WTC11 (cell line): ENCODE data around the gene UIMC1. TPM values are rescaled to one million over a fixed set of nuclear protein-coding genes. Genes with fewer than 3 reads are reported as not detected.

ENCODE experiments used
- ATAC-seq: fragments of 200-7000 bp; cut with Tn5 transposase; 2 replicates; pipeline ENCODE4 v1.10.0; 2021; ENCODE audit warnings: mild to moderate bottlenecking, moderate library complexity
- CTCF ChIA-PET: fragments of 300-600 bp; sonication (Branson Sonifier 250); formaldehyde crosslinking; loops from one replicate; lab custom pipeline; 2021; ENCODE audit warnings: antibody characterized with exemption; lab: Charles Lee
- POLR2A ChIA-PET: fragments of 350-600 bp; sonication (Branson Sonifier 250); formaldehyde crosslinking; loops from one replicate; lab custom pipeline; 2021; ENCODE audit warnings: antibody characterized with exemption; lab: Charles Lee
- DNase-seq: peaks from one replicate; pipeline ENCODE4 v3.0.0; 2021; ENCODE audit warnings: low spot score
- H3K27ac Mint-ChIP-seq: 2 replicates; pipeline ENCODE4 v1.8.0; 2021; ENCODE audit warnings: mixed read lengths
- H3K27me3 Mint-ChIP-seq: 2 replicates; pipeline ENCODE4 v1.8.0; 2021; ENCODE audit warnings: low read depth, mild to moderate bottlenecking, moderate library complexity, mixed read lengths
- H3K36me3 Mint-ChIP-seq: 2 replicates; pipeline ENCODE4 v1.8.0; 2021; ENCODE audit warnings: mixed read lengths
- H3K4me1 Mint-ChIP-seq: 2 replicates; pipeline ENCODE4 v1.8.0; 2022; ENCODE audit warnings: mixed read lengths
- H3K4me3 Mint-ChIP-seq: 2 replicates; pipeline ENCODE4 v1.8.0; 2021; ENCODE audit warnings: mild to moderate bottlenecking, moderate library complexity, mixed read lengths
- H3K9me3 Mint-ChIP-seq: 2 replicates; pipeline ENCODE4 v1.8.0; 2021; ENCODE audit warnings: mixed read lengths
- IRF2 ChIP-seq: sonication (generic); formaldehyde crosslinking; IDR thresholded peaks from 2 replicates; pipeline ENCODE4 v1.8.0; 2022; ENCODE audit warnings: low read depth, missing genetic modification reagents, borderline replicate concordance
- NFE2L1 ChIP-seq: sonication (generic); formaldehyde crosslinking; IDR thresholded peaks from 2 replicates; pipeline ENCODE4 v1.8.1; 2023; ENCODE audit warnings: missing genetic modification reagents
- NR2C2 ChIP-seq: sonication (generic); formaldehyde crosslinking; IDR thresholded peaks from 2 replicates; pipeline ENCODE4 v1.8.0; 2022; ENCODE audit warnings: mild to moderate bottlenecking, missing genetic modification reagents
- PRRX2 ChIP-seq: fragments of 250-450 bp; sonication (Bioruptor Pico); IDR thresholded peaks from 2 replicates; pipeline ENCODE4 v1.8.0; 2021; ENCODE audit warnings: mild to moderate bottlenecking
- RORB ChIP-seq: fragments of 250-450 bp; sonication (Bioruptor Pico); IDR thresholded peaks from 2 replicates; pipeline ENCODE4 v1.9.0; 2021; ENCODE audit warnings: mild to moderate bottlenecking
- SMAD3 ChIP-seq: sonication (generic); formaldehyde crosslinking; IDR thresholded peaks from 2 replicates; pipeline ENCODE4 v1.8.0; 2022; ENCODE audit warnings: missing genetic modification reagents, mild to moderate bottlenecking, borderline replicate concordance
- SMAD4 ChIP-seq: sonication (generic); formaldehyde crosslinking; IDR thresholded peaks from 2 replicates; pipeline ENCODE4 v1.8.0; 2022; ENCODE audit warnings: mild to moderate bottlenecking, missing genetic modification reagents
- TCF7 ChIP-seq: sonication (generic); formaldehyde crosslinking; IDR thresholded peaks from 2 replicates; pipeline ENCODE4 v1.8.0; 2022; ENCODE audit warnings: mild to moderate bottlenecking, low read depth, missing genetic modification reagents, moderate library complexity
- TEAD1 ChIP-seq: sonication (generic); formaldehyde crosslinking; IDR thresholded peaks from 2 replicates; pipeline ENCODE4 v1.8.0; 2022; ENCODE audit warnings: mild to moderate bottlenecking, missing genetic modification reagents
- ZBTB21 ChIP-seq: sonication (generic); formaldehyde crosslinking; IDR thresholded peaks from 2 replicates; pipeline ENCODE4 v1.8.1; 2023; ENCODE audit warnings: mild to moderate bottlenecking, missing genetic modification reagents, borderline replicate concordance
- ZNF121 ChIP-seq: sonication (generic); formaldehyde crosslinking; IDR thresholded peaks from 2 replicates; pipeline ENCODE4 v1.8.0; 2023; ENCODE audit warnings: missing genetic modification reagents
- total RNA-seq: library from RNA; stranded (reverse); gene quantifications from 3 replicates; pipeline ENCODE4 v1.2.3, GENCODE V29; 2021
- TF ChIP-seq, protein P1 (sequence below): sonication (generic); formaldehyde crosslinking; IDR thresholded peaks from 2 replicates; pipeline ENCODE4 v1.8.1; 2023; ENCODE audit warnings: mild to moderate bottlenecking, missing genetic modification reagents
- TF ChIP-seq, protein P2 (sequence below): sonication (generic); formaldehyde crosslinking; IDR thresholded peaks from 2 replicates; pipeline ENCODE4 v1.8.0; 2022; ENCODE audit warnings: mild to moderate bottlenecking, missing genetic modification reagents
- TF ChIP-seq, protein P3 (sequence below): sonication (generic); formaldehyde crosslinking; IDR thresholded peaks from 2 replicates; pipeline ENCODE4 v1.8.0; 2023; ENCODE audit warnings: missing genetic modification reagents
- TF ChIP-seq, protein P4 (sequence below): fragments of 250-450 bp; sonication (Bioruptor Pico); conservative IDR thresholded peaks from 2 replicates; pipeline ENCODE4 v1.9.0; 2021; ENCODE audit warnings: mild to moderate bottlenecking
- TF ChIP-seq, protein P5 (sequence below): sonication (generic); formaldehyde crosslinking; IDR thresholded peaks from 2 replicates; pipeline ENCODE4 v1.8.0; 2023; ENCODE audit warnings: missing genetic modification reagents, mild to moderate bottlenecking, borderline replicate concordance
- TF ChIP-seq, protein P6 (sequence below): sonication (generic); formaldehyde crosslinking; IDR thresholded peaks from 2 replicates; pipeline ENCODE4 v1.8.1; 2023; ENCODE audit warnings: mild to moderate bottlenecking, missing genetic modification reagents

The UIMC1 gene
- total RNA-seq, 1 experiment from 2014 or later: 48.0 TPM

DNA sequence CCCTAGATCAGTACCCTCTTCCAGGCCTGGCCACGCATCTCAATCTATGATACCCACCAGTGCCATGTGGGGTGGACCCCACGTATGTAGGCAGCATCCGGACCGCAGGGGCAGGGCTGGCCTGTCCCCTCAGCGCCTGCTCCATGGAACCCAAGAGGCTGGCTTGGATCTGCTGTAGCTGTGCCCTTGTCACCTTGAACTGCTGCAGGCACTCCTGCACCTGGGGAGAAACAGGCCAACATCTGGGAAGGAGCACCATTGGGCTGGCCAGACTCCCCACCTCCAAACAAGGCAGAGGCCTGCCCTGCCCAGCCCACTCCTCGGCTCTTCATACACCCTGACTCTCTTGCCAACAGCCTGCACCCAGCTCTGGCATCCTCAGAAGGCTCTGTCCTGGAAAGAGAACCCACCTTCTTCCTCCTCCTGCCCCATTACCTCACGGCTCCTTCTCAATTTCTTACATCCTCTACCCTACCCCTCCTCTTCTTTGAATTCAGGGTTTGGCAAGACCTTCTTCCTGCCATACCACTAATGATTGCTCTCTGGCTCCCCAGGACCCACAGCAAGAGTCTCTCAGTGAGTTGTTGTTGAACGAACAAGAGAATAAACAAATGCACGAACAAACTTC lies 115.1 kb downstream of the UIMC1 start (continued):
- TF ChIP-seq ZNF121 (CRISPR knock-in tag) (no peak), TCF7 (CRISPR knock-in tag) (no peak), TEAD1 (CRISPR knock-in tag) (no peak)

DNA sequence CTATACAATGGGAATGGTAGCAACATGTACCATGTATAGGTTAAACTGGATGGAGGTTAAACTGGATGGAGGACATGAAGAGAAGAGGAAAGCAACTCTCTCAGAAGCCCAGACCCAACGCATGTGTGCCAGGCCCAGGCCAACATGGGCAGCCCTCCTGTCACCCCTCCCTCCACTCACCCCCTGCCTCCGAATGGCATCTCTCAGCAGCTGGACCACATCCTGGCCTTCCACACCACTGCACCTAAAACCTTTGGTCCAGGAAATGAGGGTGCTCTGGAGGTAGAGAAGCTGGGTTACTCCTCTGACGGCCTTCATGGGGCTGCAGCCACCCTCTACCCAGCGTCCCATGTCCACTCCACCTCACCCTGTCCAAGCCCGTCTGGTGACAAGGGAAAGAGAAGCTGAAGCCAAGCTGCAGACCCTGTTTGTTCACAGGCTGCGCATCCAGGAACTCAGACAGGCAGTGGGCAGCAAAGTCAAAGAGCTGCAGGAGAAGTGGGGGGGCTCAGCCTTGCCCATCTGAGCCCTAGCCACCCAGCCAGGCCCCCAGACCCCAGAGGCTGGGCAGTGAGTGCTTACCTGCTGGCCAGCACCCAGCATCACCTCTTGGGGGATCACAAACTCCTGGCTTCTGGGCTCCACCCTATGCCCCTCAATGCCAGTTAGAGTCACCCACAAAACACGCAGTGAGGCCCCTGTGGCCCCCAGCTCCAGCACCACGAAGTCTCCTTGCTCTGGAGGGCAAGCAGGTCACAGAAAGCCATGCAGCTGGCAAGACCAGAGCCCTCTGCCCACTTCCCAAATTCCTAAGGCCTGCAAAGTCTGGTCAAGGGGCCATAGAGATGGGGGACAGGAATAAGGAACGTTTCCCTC lies 115.9 kb downstream of the UIMC1 start:
- DNase-seq (no peak), ATAC-seq (no peak)
- TF ChIP-seq ZBTB21 (CRISPR knock-in tag): no peak
- no peak overlapping the region for H3K4me3 Mint-ChIP-seq
- ChIA-PET CTCF (interaction anchor here (1.4 kb wide), 1 partner anchor 230 kb away, joined by 4 read pairs; no protein-coding TSS in a partner anchor), POLR2A (no interaction called here)
- no peak overlapping the region for H3K27ac Mint-ChIP-seq
- no peaks in the 10 kb centered on the region for H3K4me1 Mint-ChIP-seq
- no peaks in the 10 kb centered on the region for H3K9me3 Mint-ChIP-seq
- H3K36me3 Mint-ChIP-seq: no peaks in the 10 kb centered on the region
- H3K27me3 Mint-ChIP-seq: no peaks in the 10 kb centered on the region; the same call in 1 of the 2 replicates

DNA sequence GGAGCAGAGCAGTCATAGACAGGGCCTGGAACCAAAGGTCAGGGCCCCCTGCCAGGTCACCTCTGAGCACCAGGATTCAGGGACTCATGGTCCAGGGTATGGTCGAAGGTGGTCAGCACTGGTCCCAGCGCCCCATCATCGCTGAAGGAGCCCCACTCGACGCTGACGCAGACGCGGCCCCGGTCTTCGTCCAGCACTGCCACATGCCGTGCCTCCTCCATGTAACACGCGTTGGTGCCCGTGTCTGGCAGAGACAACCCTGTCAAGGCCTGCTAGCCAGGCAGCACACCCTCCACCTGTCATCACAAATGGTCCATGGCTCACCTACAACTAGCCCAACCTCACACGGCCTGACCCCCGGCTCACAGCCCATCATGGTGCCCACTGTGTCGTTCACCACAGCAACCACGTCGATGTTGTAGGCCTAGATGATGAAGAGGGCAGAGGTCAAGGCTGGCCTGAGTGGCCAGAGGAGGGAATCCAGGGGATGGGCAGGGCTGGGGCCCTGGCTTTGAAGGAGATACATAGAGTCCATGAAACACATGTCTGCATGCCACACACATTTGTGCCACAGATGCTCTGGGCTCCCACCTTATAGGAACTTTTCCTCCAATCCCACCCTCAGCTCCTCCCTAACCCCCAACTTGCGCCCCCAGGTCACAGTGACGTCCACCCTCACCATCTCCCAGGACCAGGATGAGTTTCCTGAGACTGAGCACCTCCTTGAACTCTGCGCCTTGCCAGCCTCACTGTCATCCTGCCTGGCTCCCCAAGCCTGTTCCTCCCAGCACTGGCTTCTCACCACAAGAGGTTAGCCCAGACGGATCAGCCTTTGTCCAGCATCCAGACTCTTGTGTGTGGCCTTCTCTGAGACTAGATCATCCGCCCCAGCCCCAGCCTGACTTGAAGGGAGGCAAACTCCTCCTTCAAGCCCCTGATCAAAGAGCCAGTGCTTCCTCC lies 117.0 kb downstream of the UIMC1 start:
- ATAC-seq (no peak), DNase-seq (no peak)
- no peaks in the 10 kb centered on the region for H3K36me3 Mint-ChIP-seq
- no peak overlapping the region for H3K27ac Mint-ChIP-seq
- no peaks in the 10 kb centered on the region for H3K4me1 Mint-ChIP-seq
- ChIA-PET POLR2A (no interaction called here), CTCF (interaction anchor here (1.4 kb wide), 1 partner anchor 229 kb away, joined by 4 read pairs; no protein-coding TSS in a partner anchor)
- H3K9me3 Mint-ChIP-seq: no peaks in the 10 kb centered on the region
- no peak overlapping the region for H3K4me3 Mint-ChIP-seq
- no peaks in the 10 kb centered on the region; the same call in 1 of the 2 replicates for H3K27me3 Mint-ChIP-seq
- TF ChIP-seq RORB (CRISPR knock-in tag) (no peak), SMAD4 (no peak), SMAD3 (no peak), IRF2 (CRISPR knock-in tag) (no peak), PRRX2 (CRISPR knock-in tag) (no peak), NFE2L1 (CRISPR knock-in tag) (no peak), NR2C2 (CRISPR knock-in tag) (no peak)
- TF ChIP-seq, protein P1, sequence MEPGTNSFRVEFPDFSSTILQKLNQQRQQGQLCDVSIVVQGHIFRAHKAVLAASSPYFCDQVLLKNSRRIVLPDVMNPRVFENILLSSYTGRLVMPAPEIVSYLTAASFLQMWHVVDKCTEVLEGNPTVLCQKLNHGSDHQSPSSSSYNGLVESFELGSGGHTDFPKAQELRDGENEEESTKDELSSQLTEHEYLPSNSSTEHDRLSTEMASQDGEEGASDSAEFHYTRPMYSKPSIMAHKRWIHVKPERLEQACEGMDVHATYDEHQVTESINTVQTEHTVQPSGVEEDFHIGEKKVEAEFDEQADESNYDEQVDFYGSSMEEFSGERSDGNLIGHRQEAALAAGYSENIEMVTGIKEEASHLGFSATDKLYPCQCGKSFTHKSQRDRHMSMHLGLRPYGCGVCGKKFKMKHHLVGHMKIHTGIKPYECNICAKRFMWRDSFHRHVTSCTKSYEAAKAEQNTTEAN (CRISPR knock-in tag): no peak
- TF ChIP-seq, protein P2, sequence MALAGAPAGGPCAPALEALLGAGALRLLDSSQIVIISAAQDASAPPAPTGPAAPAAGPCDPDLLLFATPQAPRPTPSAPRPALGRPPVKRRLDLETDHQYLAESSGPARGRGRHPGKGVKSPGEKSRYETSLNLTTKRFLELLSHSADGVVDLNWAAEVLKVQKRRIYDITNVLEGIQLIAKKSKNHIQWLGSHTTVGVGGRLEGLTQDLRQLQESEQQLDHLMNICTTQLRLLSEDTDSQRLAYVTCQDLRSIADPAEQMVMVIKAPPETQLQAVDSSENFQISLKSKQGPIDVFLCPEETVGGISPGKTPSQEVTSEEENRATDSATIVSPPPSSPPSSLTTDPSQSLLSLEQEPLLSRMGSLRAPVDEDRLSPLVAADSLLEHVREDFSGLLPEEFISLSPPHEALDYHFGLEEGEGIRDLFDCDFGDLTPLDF (CRISPR knock-in tag): no peak
- TF ChIP-seq, protein P3, sequence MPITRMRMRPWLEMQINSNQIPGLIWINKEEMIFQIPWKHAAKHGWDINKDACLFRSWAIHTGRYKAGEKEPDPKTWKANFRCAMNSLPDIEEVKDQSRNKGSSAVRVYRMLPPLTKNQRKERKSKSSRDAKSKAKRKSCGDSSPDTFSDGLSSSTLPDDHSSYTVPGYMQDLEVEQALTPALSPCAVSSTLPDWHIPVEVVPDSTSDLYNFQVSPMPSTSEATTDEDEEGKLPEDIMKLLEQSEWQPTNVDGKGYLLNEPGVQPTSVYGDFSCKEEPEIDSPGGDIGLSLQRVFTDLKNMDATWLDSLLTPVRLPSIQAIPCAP (CRISPR knock-in tag): no peak
- TF ChIP-seq, protein P4, sequence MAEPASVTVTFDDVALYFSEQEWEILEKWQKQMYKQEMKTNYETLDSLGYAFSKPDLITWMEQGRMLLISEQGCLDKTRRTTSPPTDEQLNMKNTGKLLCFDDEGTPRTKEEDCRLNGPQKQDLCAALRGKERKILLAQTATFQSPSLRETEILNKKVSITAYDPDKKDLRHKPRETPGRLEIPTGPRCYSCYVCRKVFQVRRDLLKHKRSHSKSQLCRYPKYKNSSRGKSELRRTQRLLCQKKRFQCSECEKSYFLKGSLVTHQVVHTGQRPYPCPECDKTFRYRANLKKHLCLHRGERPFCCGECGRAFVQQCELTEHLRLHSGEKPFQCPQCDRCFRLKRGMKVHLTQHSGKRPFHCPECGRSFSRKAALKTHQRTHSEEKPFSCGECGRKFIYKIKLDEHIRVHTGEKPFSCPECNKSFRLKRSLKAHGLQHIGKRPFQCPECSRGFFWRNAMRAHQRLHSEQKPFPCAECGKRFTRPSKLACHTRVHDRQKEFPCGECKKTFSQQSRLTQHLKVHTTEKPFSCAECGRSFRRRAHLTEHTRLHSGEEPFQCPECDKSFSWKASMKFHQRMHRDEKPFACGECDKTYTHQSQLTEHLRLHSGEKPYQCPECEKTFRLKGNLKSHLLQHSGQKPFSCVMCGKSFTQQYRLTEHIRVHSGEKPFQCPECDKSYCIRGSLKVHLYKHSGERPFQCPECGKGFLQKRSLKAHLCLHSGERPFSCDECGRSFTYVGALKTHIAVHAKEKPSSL (CRISPR knock-in tag): no peak
- TF ChIP-seq, protein P5, sequence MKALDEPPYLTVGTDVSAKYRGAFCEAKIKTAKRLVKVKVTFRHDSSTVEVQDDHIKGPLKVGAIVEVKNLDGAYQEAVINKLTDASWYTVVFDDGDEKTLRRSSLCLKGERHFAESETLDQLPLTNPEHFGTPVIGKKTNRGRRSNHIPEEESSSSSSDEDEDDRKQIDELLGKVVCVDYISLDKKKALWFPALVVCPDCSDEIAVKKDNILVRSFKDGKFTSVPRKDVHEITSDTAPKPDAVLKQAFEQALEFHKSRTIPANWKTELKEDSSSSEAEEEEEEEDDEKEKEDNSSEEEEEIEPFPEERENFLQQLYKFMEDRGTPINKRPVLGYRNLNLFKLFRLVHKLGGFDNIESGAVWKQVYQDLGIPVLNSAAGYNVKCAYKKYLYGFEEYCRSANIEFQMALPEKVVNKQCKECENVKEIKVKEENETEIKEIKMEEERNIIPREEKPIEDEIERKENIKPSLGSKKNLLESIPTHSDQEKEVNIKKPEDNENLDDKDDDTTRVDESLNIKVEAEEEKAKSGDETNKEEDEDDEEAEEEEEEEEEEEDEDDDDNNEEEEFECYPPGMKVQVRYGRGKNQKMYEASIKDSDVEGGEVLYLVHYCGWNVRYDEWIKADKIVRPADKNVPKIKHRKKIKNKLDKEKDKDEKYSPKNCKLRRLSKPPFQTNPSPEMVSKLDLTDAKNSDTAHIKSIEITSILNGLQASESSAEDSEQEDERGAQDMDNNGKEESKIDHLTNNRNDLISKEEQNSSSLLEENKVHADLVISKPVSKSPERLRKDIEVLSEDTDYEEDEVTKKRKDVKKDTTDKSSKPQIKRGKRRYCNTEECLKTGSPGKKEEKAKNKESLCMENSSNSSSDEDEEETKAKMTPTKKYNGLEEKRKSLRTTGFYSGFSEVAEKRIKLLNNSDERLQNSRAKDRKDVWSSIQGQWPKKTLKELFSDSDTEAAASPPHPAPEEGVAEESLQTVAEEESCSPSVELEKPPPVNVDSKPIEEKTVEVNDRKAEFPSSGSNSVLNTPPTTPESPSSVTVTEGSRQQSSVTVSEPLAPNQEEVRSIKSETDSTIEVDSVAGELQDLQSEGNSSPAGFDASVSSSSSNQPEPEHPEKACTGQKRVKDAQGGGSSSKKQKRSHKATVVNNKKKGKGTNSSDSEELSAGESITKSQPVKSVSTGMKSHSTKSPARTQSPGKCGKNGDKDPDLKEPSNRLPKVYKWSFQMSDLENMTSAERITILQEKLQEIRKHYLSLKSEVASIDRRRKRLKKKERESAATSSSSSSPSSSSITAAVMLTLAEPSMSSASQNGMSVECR (CRISPR knock-in tag): no peak
- TF ChIP-seq, protein P6, sequence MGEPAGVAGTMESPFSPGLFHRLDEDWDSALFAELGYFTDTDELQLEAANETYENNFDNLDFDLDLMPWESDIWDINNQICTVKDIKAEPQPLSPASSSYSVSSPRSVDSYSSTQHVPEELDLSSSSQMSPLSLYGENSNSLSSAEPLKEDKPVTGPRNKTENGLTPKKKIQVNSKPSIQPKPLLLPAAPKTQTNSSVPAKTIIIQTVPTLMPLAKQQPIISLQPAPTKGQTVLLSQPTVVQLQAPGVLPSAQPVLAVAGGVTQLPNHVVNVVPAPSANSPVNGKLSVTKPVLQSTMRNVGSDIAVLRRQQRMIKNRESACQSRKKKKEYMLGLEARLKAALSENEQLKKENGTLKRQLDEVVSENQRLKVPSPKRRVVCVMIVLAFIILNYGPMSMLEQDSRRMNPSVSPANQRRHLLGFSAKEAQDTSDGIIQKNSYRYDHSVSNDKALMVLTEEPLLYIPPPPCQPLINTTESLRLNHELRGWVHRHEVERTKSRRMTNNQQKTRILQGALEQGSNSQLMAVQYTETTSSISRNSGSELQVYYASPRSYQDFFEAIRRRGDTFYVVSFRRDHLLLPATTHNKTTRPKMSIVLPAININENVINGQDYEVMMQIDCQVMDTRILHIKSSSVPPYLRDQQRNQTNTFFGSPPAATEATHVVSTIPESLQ (CRISPR knock-in tag): no peak
